ENCODE measurements around the gene ASCL2.
"Not testable (repeated sequence)": the region's sequence is repeated elsewhere in the genome, so short reads cannot be mapped to it uniquely, and the experiment has no call there.

ASCL2 gene

GRCh38 chr11:2240834-2241233 lies 29.6 kb downstream of the ASCL2 start:
- H2AFZ ChIP-seq (ENCODE audit: insufficient read depth, low read length, poor library complexity) = no peak overlapping the region
- H3K14ac ChIP-seq (ENCODE audit: low read length) = no peak overlapping the region
- H3K4me3 ChIP-seq (ENCODE audit: low read depth, low read length) = no peak overlapping the region
- no peak overlapping the region for H4K8ac ChIP-seq (ENCODE audit: low read depth, low read length)
- no peak overlapping the region for H3K9ac ChIP-seq (ENCODE audit: low read length)
- H3K27me3 ChIP-seq (ENCODE audit: insufficient read depth, low read length) = no peaks in the 10 kb centered on the region
- H2BK5ac ChIP-seq (ENCODE audit: low read depth, low read length, poor library complexity) = no peak overlapping the region
- H3K79me2 ChIP-seq (ENCODE audit: control insufficient read depth, insufficient read depth, low read length, poor library complexity) = no peaks in the 10 kb centered on the region
- no peak overlapping the region for H3K27ac ChIP-seq (ENCODE audit: low read depth, low read length)
- no peak overlapping the region for H2BK120ac ChIP-seq (ENCODE audit: insufficient read depth, low read length, poor library complexity)
- H4K91ac ChIP-seq (ENCODE audit: low read depth, low read length) = no peak overlapping the region
- no peak overlapping the region for H4K12ac ChIP-seq (ENCODE audit: low read depth, low read length)
- H3K4me1 ChIP-seq (ENCODE audit: control insufficient read depth in 1 of 2, insufficient read depth in 2 of 2, low read length in 2 of 2) = no peaks in the 10 kb centered on the region
- no peak overlapping the region for H3K4me2 ChIP-seq (ENCODE audit: low read length)
- H2AK5ac ChIP-seq (ENCODE audit: low read length) = no peak overlapping the region
- DNase-seq = no peak
- H3K23ac ChIP-seq (ENCODE audit: low read length) = no peak overlapping the region
- WGBS (ENCODE audit: extremely low coverage, insufficient coverage, insufficient read length) = no CpG with 5 or more reads among the region's 3 CpGs
- no peaks in the 10 kb centered on the region for H3K36me3 ChIP-seq (ENCODE audit: control insufficient read depth in 1 of 2, insufficient read depth in 2 of 2, low read length in 2 of 2)
- H3K18ac ChIP-seq (ENCODE audit: low read length) = no peak overlapping the region
- no peaks in the 10 kb centered on the region for H3K9me3 ChIP-seq (ENCODE audit: insufficient read depth, low read depth, low read length)
- no peak overlapping the region for H2BK12ac ChIP-seq (ENCODE audit: low read length)
- no peaks in the 10 kb centered on the region for H3K79me1 ChIP-seq (ENCODE audit: low read length)
- no peak overlapping the region for H3K4ac ChIP-seq (ENCODE audit: low read depth, low read length)

- no peaks in the 10 kb centered on the region for H3K79me1 ChIP-seq (ENCODE audit: low read length)
Observed at GRCh38 chr11:2237457-2238238, 32.7 kb downstream of the ASCL2 start.

GRCh38 chr11:2236381-2237134 lies 33.8 kb downstream of the ASCL2 start:
- H3K18ac ChIP-seq (ENCODE audit: low read length); H2BK120ac ChIP-seq (ENCODE audit: insufficient read depth, low read length, poor library complexity); H3K79me1 ChIP-seq (ENCODE audit: low read length); H3K23ac ChIP-seq (ENCODE audit: low read length); DNase-seq; H3K4ac ChIP-seq (ENCODE audit: low read depth, low read length); H3K27ac ChIP-seq (ENCODE audit: low read depth, low read length); H3K79me2 ChIP-seq (ENCODE audit: control insufficient read depth, insufficient read depth, low read length, poor library complexity); H3K36me3 ChIP-seq (ENCODE audit: control insufficient read depth in 1 of 2, insufficient read depth in 2 of 2, low read length in 2 of 2); H2AFZ ChIP-seq (ENCODE audit: insufficient read depth, low read length, poor library complexity); H2BK5ac ChIP-seq (ENCODE audit: low read depth, low read length, poor library complexity); H3K4me3 ChIP-seq (ENCODE audit: low read depth, low read length); H3K9me3 ChIP-seq (ENCODE audit: insufficient read depth, low read depth, low read length); H4K8ac ChIP-seq (ENCODE audit: low read depth, low read length); H3K4me2 ChIP-seq (ENCODE audit: low read length); H3K9ac ChIP-seq (ENCODE audit: low read length); H4K91ac ChIP-seq (ENCODE audit: low read depth, low read length); H3K4me1 ChIP-seq (ENCODE audit: control insufficient read depth in 1 of 2, insufficient read depth in 2 of 2, low read length in 2 of 2); H2AK5ac ChIP-seq (ENCODE audit: low read length); H4K12ac ChIP-seq (ENCODE audit: low read depth, low read length); H3K14ac ChIP-seq (ENCODE audit: low read length); H3K27me3 ChIP-seq (ENCODE audit: insufficient read depth, low read length); H2BK12ac ChIP-seq (ENCODE audit: low read length): not testable (repeated sequence)
- WGBS (ENCODE audit: extremely low coverage, insufficient coverage, insufficient read length) = no CpG with 5 or more reads among the region's 23 CpGs

More at GRCh38 chr11:2237457-2238238, 32.7 kb downstream of the ASCL2 start:
- Histone ChIP-seq H3K4ac (ENCODE audit: low read depth, low read length) (no peak overlapping the region), H3K27ac (ENCODE audit: low read depth, low read length) (no peak overlapping the region), H3K9me3 (ENCODE audit: insufficient read depth, low read depth, low read length) (no peaks in the 10 kb centered on the region), H2AK5ac (ENCODE audit: low read length) (no peak overlapping the region), H3K4me1 (ENCODE audit: control insufficient read depth in 1 of 2, insufficient read depth in 2 of 2, low read length in 2 of 2) (no peaks in the 10 kb centered on the region), H4K12ac (ENCODE audit: low read depth, low read length) (no peak overlapping the region), H3K27me3 (ENCODE audit: insufficient read depth, low read length) (no peaks in the 10 kb centered on the region), H2AFZ (ENCODE audit: insufficient read depth, low read length, poor library complexity) (no peak overlapping the region), H3K4me3 (ENCODE audit: low read depth, low read length) (no peak overlapping the region), H2BK12ac (ENCODE audit: low read length) (no peak overlapping the region), H2BK120ac (ENCODE audit: insufficient read depth, low read length, poor library complexity) (no peak overlapping the region), H3K4me2 (ENCODE audit: low read length) (no peak overlapping the region), H4K8ac (ENCODE audit: low read depth, low read length) (no peak overlapping the region), H2BK5ac (ENCODE audit: low read depth, low read length, poor library complexity) (no peak overlapping the region), H3K23ac (ENCODE audit: low read length) (no peak overlapping the region), H3K14ac (ENCODE audit: low read length) (no peak overlapping the region), H3K36me3 (ENCODE audit: control insufficient read depth in 1 of 2, insufficient read depth in 2 of 2, low read length in 2 of 2) (no peaks in the 10 kb centered on the region), H3K9ac (ENCODE audit: low read length) (no peak overlapping the region), H3K79me2 (ENCODE audit: control insufficient read depth, insufficient read depth, low read length, poor library complexity) (no peaks in the 10 kb centered on the region), H3K18ac (ENCODE audit: low read length) (no peak overlapping the region), H4K91ac (ENCODE audit: low read depth, low read length) (no peak overlapping the region)
- no peak for DNase-seq
- no CpG with 5 or more reads among the region's 22 CpGs for WGBS (ENCODE audit: extremely low coverage, insufficient coverage, insufficient read length)

GRCh38 chr11:2235588-2236326 lies 34.6 kb downstream of the ASCL2 start:
- no peak overlapping the region for H2BK5ac ChIP-seq (ENCODE audit: low read depth, low read length, poor library complexity)
- H2BK12ac ChIP-seq (ENCODE audit: low read length) = no peak overlapping the region
- no peaks in the 10 kb centered on the region for H3K4me1 ChIP-seq (ENCODE audit: control insufficient read depth in 1 of 2, insufficient read depth in 2 of 2, low read length in 2 of 2)
- no peak overlapping the region for H3K4me3 ChIP-seq (ENCODE audit: low read depth, low read length)
- H2AK5ac ChIP-seq (ENCODE audit: low read length) = no peak overlapping the region
- no peaks in the 10 kb centered on the region for H3K27me3 ChIP-seq (ENCODE audit: insufficient read depth, low read length)
- no peak overlapping the region for H2BK120ac ChIP-seq (ENCODE audit: insufficient read depth, low read length, poor library complexity)
- H3K27ac ChIP-seq (ENCODE audit: low read depth, low read length) = no peak overlapping the region
- H3K14ac ChIP-seq (ENCODE audit: low read length) = no peak overlapping the region
- H4K8ac ChIP-seq (ENCODE audit: low read depth, low read length) = no peak overlapping the region
- H3K79me2 ChIP-seq (ENCODE audit: control insufficient read depth, insufficient read depth, low read length, poor library complexity) = no peaks in the 10 kb centered on the region
- no CpG with 5 or more reads among the region's 14 CpGs for WGBS (ENCODE audit: extremely low coverage, insufficient coverage, insufficient read length)
- no peaks in the 10 kb centered on the region for H3K79me1 ChIP-seq (ENCODE audit: low read length)
- no peaks in the 10 kb centered on the region for H3K9me3 ChIP-seq (ENCODE audit: insufficient read depth, low read depth, low read length)
- no peak for DNase-seq
- H3K36me3 ChIP-seq (ENCODE audit: control insufficient read depth in 1 of 2, insufficient read depth in 2 of 2, low read length in 2 of 2) = no peaks in the 10 kb centered on the region
- H3K4me2 ChIP-seq (ENCODE audit: low read length) = no peak overlapping the region
- H4K91ac ChIP-seq (ENCODE audit: low read depth, low read length) = no peak overlapping the region
- no peak overlapping the region for H3K4ac ChIP-seq (ENCODE audit: low read depth, low read length)
- no peak overlapping the region for H2AFZ ChIP-seq (ENCODE audit: insufficient read depth, low read length, poor library complexity)
- H4K12ac ChIP-seq (ENCODE audit: low read depth, low read length) = no peak overlapping the region
- no peak overlapping the region for H3K9ac ChIP-seq (ENCODE audit: low read length)
- no peak overlapping the region for H3K18ac ChIP-seq (ENCODE audit: low read length)
- H3K23ac ChIP-seq (ENCODE audit: low read length) = no peak overlapping the region
